Suprapubic skin (tissue), 4 donors: ENCODE measurements around the gene OR52N5.

Experiments used
- CTCF ChIP-seq, 2 donors: fragments of 200-600 bp in 1 of 2; fragments of 450-650 bp in 1 of 2; sonication (generic) in 1 of 2; IDR thresholded peaks; one replicate each; pipeline ENCODE4 v1.5.1; 2016 to 2019; ENCODE audit warnings: antibody characterized with exemption in 2 of 2, mild to moderate bottlenecking in 1 of 2, moderate library complexity in 1 of 2
- EP300 ChIP-seq: sonication (generic); formaldehyde crosslinking; IDR thresholded peaks from one replicate; pipeline ENCODE4 v1.6.1; 2017; ENCODE audit warnings: antibody characterized with exemption
- POLR2A ChIP-seq, 2 donors: fragments of 450-650 bp; IDR thresholded peaks; one replicate each; pipeline ENCODE4 v1.6.1; 2017; ENCODE audit warnings: antibody characterized with exemption in 2 of 2, mild to moderate bottlenecking in 2 of 2, moderate library complexity in 2 of 2
- POLR2AphosphoS5 ChIP-seq, 3 donors: sonication (generic); formaldehyde crosslinking; IDR thresholded peaks; one replicate each; pipeline ENCODE4 v1.6.1; 2017; ENCODE audit warnings: antibody characterized with exemption in 3 of 3

- no peak for TF ChIP-seq POLR2A (IDR thresholded peaks at IDR 0.05)
- TF ChIP-seq POLR2AphosphoS5 (IDR thresholded peaks at IDR 0.05), result no peak
- TF ChIP-seq CTCF (IDR thresholded peaks at IDR 0.05), result no peak
- TF ChIP-seq EP300, result no peak
These were observed 35.2 kb upstream of the OR52N5 start for GRCh38 chr11:5818245-5818886.
